Measurements from ENCODE around the gene CAMSAP3.

GRCh38 chr19:7620442-7621412, 25.1 kb downstream of the CAMSAP3 start:
- TF ChIP-seq CTCF (IDR thresholded peaks at IDR 0.05 in 8 of 11, conservative IDR thresholded peaks at IDR 0.05 in 3 of 11): no peak
- TF ChIP-seq POLR2AphosphoS5 (IDR thresholded peaks at IDR 0.05): peak in 1 of 3 donors; percentile 18

Measured in spleen (tissue), 7 donors.